ENCODE measurements around the gene CTSE. TPM values are rescaled to one million over a fixed set of nuclear protein-coding genes. Genes with fewer than 3 reads are reported as not detected.
"Not testable (repeated sequence)": the region's sequence is repeated elsewhere in the genome, so short reads cannot be mapped to it uniquely, and the experiment has no call there.

Gene CTSE
- total RNA-seq, result not detected
- long read RNA-seq, result 0 reads

GRCh38 chr1:206023695-206024094 is at the start of gene CTSE:
Gene CTSE (minus strand): TSS chr1:206023895. CDS start chr1:206023791, 104 bp downstream.
- intact Hi-C loops (cut with DNase I), result no loop called here
- DNase-seq, result no peak
- no peak for ATAC-seq

- intact Hi-C loops (cut with DNase I), result no loop called here
- ATAC-seq, result no peak
Measured at GRCh38 chr1:206070627-206071304, 47.1 kb upstream of the CTSE start.

GRCh38 chr1:206068314-206068713 is 44.6 kb upstream of the CTSE start:
- no peak for DNase-seq
- intact Hi-C loops (cut with DNase I), result no loop called here
- no peak for ATAC-seq

More at GRCh38 chr1:206070627-206071304, 47.1 kb upstream of the CTSE start:
- no peak for DNase-seq

GRCh38 chr1:206067486-206068227 is 44.0 kb upstream of the CTSE start:
- intact Hi-C loops (cut with DNase I), result no loop called here
- DNase-seq (no peak), ATAC-seq (peak; percentile 84 to 89)

- DNase-seq, result no peak
- ATAC-seq, result peak in 1 of 2 donors; percentile 49
- intact Hi-C loops (cut with DNase I), result no loop called here
Measured at GRCh38 chr1:206066479-206067171, 42.9 kb upstream of the CTSE start.

- intact Hi-C loops (cut with DNase I), result no loop called here
- ATAC-seq (no peak), DNase-seq (no peak)
Measured at GRCh38 chr1:206065547-206066145, 42.0 kb upstream of the CTSE start.

GRCh38 chr1:206064501-206064900 is 40.8 kb upstream of the CTSE start:
- DNase-seq; ATAC-seq; intact Hi-C loops (cut with DNase I): not testable (repeated sequence)

GRCh38 chr1:206064001-206064400 is 40.3 kb upstream of the CTSE start:
- DNase-seq; intact Hi-C loops (cut with DNase I); ATAC-seq: not testable (repeated sequence)

GRCh38 chr1:206062464-206062863 is 38.8 kb upstream of the CTSE start:
- intact Hi-C loops (cut with DNase I), result no loop called here

GRCh38 chr1:206060844-206061243 is 37.1 kb upstream of the CTSE start:
- no peak for DNase-seq
- no peak for ATAC-seq
- intact Hi-C loops (cut with DNase I), result no loop called here

More at GRCh38 chr1:206062464-206062863, 38.8 kb upstream of the CTSE start:
- ATAC-seq (no peak), DNase-seq (no peak)

GRCh38 chr1:206059355-206059915 is 35.7 kb upstream of the CTSE start:
- intact Hi-C loops (cut with DNase I), result no loop called here
- no peak for DNase-seq
- ATAC-seq, result no peak

GRCh38 chr1:206058927-206059292 is 35.2 kb upstream of the CTSE start:
- intact Hi-C loops (cut with DNase I), result no loop called here
- ATAC-seq (no peak), DNase-seq (no peak)

- ATAC-seq; DNase-seq; intact Hi-C loops (cut with DNase I): not testable (repeated sequence)
Measured at GRCh38 chr1:206058289-206058926, 34.7 kb upstream of the CTSE start.

- intact Hi-C loops (cut with DNase I); ATAC-seq; DNase-seq: not testable (repeated sequence)
Measured at GRCh38 chr1:206055639-206056323, 32.1 kb upstream of the CTSE start.

- DNase-seq; ATAC-seq; intact Hi-C loops (cut with DNase I): not testable (repeated sequence)
Measured at GRCh38 chr1:206055069-206055625, 31.5 kb upstream of the CTSE start.

- ATAC-seq; DNase-seq; intact Hi-C loops (cut with DNase I): not testable (repeated sequence)
Measured at GRCh38 chr1:206053616-206054015, 29.9 kb upstream of the CTSE start.

- intact Hi-C loops (cut with DNase I); ATAC-seq; DNase-seq: not testable (repeated sequence)
Measured at GRCh38 chr1:206052919-206053610, 29.4 kb upstream of the CTSE start, which contains the start of gene RHEX. Gene RHEX (plus strand): TSS chr1:206053173. CDS start chr1:206097829, 44,656 bp downstream.
